Measurements from ENCODE around the gene OLFML1.
"Not testable (repeated sequence)": the region's sequence is repeated elsewhere in the genome, so short reads cannot be mapped to it uniquely, and the experiment has no call there.

Gene OLFML1

GRCh38 chr11:7508087-7508486, 22.8 kb downstream of the OLFML1 start:
- H3K4me3 ChIP-seq (ENCODE audit: low read length): no peak overlapping the region
- DNase-seq (ENCODE audit: low read depth, low spot score): no peak
- no peaks in the 10 kb centered on the region for H3K27me3 ChIP-seq (ENCODE audit: control insufficient read depth, insufficient read depth, low read length)
- WGBS (ENCODE audit: insufficient coverage, insufficient read length): no CpG with 5 or more reads among the region's 3 CpGs
- no peaks in the 10 kb centered on the region for H3K36me3 ChIP-seq (ENCODE audit: control insufficient read depth, insufficient read depth, low read length)
- no peak overlapping the region for H3K27ac ChIP-seq (ENCODE audit: low read length)
- peaks cover 3% of the 10 kb centered on the region for H3K4me1 ChIP-seq (ENCODE audit: control insufficient read depth, insufficient read depth, low read length)
- no peaks in the 10 kb centered on the region for H3K9me3 ChIP-seq (ENCODE audit: control insufficient read depth, insufficient read depth, low read length)

DNA sequence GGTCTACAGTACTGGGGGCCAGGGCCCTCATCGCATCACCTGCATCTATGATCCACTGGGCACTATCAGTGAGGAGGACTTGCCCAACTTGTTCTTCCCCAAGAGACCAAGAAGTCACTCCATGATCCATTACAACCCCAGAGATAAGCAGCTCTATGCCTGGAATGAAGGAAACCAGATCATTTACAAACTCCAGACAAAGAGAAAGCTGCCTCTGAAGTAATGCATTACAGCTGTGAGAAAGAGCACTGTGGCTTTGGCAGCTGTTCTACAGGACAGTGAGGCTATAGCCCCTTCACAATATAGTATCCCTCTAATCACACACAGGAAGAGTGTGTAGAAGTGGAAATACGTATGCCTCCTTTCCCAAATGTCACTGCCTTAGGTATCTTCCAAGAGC, 24.7 kb downstream of the OLFML1 start:
- no peaks in the 10 kb centered on the region for H3K36me3 ChIP-seq (ENCODE audit: control insufficient read depth, insufficient read depth, low read length)
- H3K9me3 ChIP-seq (ENCODE audit: control insufficient read depth, insufficient read depth, low read length): no peaks in the 10 kb centered on the region
- no peak for DNase-seq (ENCODE audit: low read depth, low spot score)
- no peak overlapping the region for H3K27ac ChIP-seq (ENCODE audit: low read length)
- H3K4me1 ChIP-seq (ENCODE audit: control insufficient read depth, insufficient read depth, low read length): peaks cover 3% of the 10 kb centered on the region
- WGBS (ENCODE audit: insufficient coverage, insufficient read length): no CpG with 5 or more reads among the region's 2 CpGs
- peaks cover 3% of the 10 kb centered on the region; the same call in 1 of the 2 replicates for H3K27me3 ChIP-seq (ENCODE audit: control insufficient read depth, insufficient read depth, low read length)
- no peak overlapping the region for H3K4me3 ChIP-seq (ENCODE audit: low read length)

DNA sequence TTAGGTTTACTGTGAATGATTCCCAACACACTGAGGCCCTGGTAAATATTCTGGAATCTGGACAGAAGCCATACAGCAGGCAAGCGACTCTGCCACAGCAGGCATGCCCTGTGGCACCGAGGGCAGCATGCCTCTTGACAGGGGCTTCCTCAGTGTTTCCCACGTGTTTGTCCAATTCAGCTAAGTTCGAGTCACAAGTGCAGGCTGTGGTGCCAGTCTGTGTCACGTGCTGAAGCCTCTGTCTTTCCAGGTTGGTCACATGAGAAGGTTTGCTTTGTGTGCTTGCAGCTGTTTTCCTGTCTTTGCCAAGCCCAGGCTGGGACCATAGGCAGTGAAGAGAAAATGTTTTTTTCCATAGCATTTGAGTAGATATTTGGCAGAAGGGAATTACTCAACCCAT, 26.1 kb downstream of the OLFML1 start:
- WGBS (ENCODE audit: insufficient coverage, insufficient read length): no CpG with 5 or more reads among the region's 5 CpGs
- DNase-seq (ENCODE audit: low read depth, low spot score): no peak

DNA sequence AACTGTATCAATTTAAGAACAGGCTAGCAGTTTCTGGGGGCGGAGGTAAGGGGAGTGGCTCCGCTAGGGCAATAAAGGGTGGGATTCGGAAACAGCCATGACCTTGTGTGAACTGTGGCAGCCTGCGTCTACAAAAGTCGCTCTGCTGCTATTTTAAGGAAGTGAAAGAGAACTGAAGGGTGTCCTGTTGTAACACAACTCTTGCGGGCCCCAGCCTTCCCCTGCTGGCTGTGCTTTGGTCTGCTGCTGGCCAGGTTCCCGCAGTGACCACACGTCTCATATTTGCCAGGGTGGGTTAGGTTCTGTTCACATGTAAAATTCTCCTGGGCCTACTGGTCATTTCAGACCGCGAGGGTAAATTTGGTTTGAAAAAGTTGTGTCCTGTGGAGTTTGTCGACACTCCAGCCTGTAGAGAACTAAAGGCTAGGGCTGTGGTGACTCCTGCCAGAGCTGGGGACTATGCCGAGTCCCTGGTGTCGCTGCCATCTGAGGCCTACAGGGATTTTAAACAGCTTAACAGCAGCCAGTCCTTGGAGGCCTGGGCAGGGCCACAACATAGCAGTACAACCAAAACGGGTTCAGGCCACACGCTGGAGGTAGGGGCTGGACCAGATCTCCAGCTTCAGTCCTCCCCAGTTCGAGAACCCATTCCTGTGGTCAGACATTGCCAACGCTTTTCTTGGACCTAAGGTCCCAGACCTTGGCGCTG, 27.4 kb downstream of the OLFML1 start:
- WGBS (ENCODE audit: insufficient coverage, insufficient read length): no CpG with 5 or more reads among the region's 18 CpGs
- DNase-seq (ENCODE audit: low read depth, low spot score): no peak
- H3K27me3 ChIP-seq (ENCODE audit: control insufficient read depth, insufficient read depth, low read length): peaks cover 5% of the 10 kb centered on the region; the same call in 1 of the 2 replicates
- H3K4me3 ChIP-seq (ENCODE audit: low read length): peak overlapping the region; percentile 86; the same call in 1 of the 2 replicates
- no peaks in the 10 kb centered on the region for H3K36me3 ChIP-seq (ENCODE audit: control insufficient read depth, insufficient read depth, low read length)
- no peak overlapping the region for H3K27ac ChIP-seq (ENCODE audit: low read length)
- H3K4me1 ChIP-seq (ENCODE audit: control insufficient read depth, insufficient read depth, low read length): peaks cover 3% of the 10 kb centered on the region
- H3K9me3 ChIP-seq (ENCODE audit: control insufficient read depth, insufficient read depth, low read length): no peaks in the 10 kb centered on the region

More for the DNA sequence above, 26.1 kb downstream of the OLFML1 start:
- Histone ChIP-seq H3K4me1 (ENCODE audit: control insufficient read depth, insufficient read depth, low read length) (peaks cover 3% of the 10 kb centered on the region), H3K27ac (ENCODE audit: low read length) (no peak overlapping the region), H3K27me3 (ENCODE audit: control insufficient read depth, insufficient read depth, low read length) (peaks cover 5% of the 10 kb centered on the region; the same call in 1 of the 2 replicates), H3K4me3 (ENCODE audit: low read length) (no peak overlapping the region), H3K36me3 (ENCODE audit: control insufficient read depth, insufficient read depth, low read length) (no peaks in the 10 kb centered on the region), H3K9me3 (ENCODE audit: control insufficient read depth, insufficient read depth, low read length) (no peaks in the 10 kb centered on the region)

DNA sequence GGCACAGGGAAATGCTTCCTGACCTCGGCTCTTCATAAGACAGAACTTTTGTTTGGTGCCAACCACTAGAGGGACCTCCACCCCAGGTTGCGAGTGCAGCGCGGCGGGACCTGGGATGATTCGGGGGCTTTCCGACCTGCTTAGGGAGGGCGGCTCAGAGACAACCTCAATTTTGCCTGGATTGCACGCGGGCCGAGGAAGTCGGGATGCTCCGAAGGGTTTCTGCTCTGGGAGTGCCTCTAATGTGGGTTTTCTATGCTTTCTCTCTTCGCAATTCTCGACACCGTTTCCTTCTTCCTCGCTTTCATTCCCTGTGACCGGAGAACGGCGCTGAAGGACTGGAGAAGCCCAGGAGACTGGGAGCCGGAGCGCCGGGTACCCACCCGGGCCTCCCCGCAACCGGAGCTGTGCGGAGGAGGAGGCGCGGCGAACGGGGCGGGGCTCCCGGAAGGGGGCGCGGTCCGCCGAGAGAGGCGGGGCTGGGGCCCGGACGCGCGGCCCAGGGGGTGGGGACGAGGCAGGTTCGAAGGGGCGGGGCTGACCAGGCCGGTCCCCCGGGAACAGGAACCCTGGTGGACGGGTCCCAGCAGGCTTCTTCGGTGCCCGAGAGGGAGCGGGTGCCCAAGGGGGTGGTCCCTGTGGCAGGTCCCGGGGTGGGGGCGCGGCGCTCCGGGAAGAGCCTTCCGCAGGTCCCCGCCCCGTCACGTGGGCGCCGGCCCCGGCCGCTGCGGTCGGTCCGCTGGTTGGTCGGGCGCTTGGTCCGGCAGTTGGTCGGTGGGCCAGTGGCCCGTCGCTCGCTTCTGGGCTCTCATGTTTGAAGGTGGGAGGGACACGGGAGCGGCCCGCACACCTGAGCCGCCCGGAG, 28.2 kb downstream of the OLFML1 start, which contains the start of gene PPFIBP2:
Gene PPFIBP2, plus strand, starts transcription at position 766 of the 865 bp plus-strand sequence. CDS start 35,477 bp downstream, outside the sequence.
- DNase-seq (ENCODE audit: low read depth, low spot score): peak; percentile 60
- WGBS (ENCODE audit: insufficient coverage, insufficient read length): no CpG with 5 or more reads among the region's 79 CpGs
- H3K27me3 ChIP-seq (ENCODE audit: control insufficient read depth, insufficient read depth, low read length): peaks cover 5% of the 10 kb centered on the region; the same call in 1 of the 2 replicates
- peak within 1 kb of the TSS; percentile 86 for H3K4me3 ChIP-seq (ENCODE audit: low read length)
- peaks cover 3% of the 10 kb centered on the region for H3K4me1 ChIP-seq (ENCODE audit: control insufficient read depth, insufficient read depth, low read length)
- H3K36me3 ChIP-seq (ENCODE audit: control insufficient read depth, insufficient read depth, low read length): no peaks in the 10 kb centered on the region
- no peaks in the 10 kb centered on the region for H3K9me3 ChIP-seq (ENCODE audit: control insufficient read depth, insufficient read depth, low read length)
- no peak within 1 kb of the TSS for H3K27ac ChIP-seq (ENCODE audit: low read length)

- Histone ChIP-seq H3K4me3 (ENCODE audit: low read length) (peak overlapping the region; percentile 86; the same call in 1 of the 2 replicates), H3K9me3 (ENCODE audit: control insufficient read depth, insufficient read depth, low read length) (no peaks in the 10 kb centered on the region), H3K27me3 (ENCODE audit: control insufficient read depth, insufficient read depth, low read length) (peaks cover 5% of the 10 kb centered on the region; the same call in 1 of the 2 replicates), H3K36me3 (ENCODE audit: control insufficient read depth, insufficient read depth, low read length) (no peaks in the 10 kb centered on the region), H3K27ac (ENCODE audit: low read length) (no peak overlapping the region), H3K4me1 (ENCODE audit: control insufficient read depth, insufficient read depth, low read length) (peaks cover 3% of the 10 kb centered on the region)
- DNase-seq (ENCODE audit: low read depth, low spot score): no peak
- no CpG with 5 or more reads among the region's 31 CpGs for WGBS (ENCODE audit: insufficient coverage, insufficient read length)
Measured at GRCh38 chr11:7514099-7514591, 28.8 kb downstream of the OLFML1 start.

GRCh38 chr11:7515447-7515886, 30.2 kb downstream of the OLFML1 start:
- H3K9me3 ChIP-seq (ENCODE audit: control insufficient read depth, insufficient read depth, low read length): no peaks in the 10 kb centered on the region
- no peak for DNase-seq (ENCODE audit: low read depth, low spot score)
- H3K36me3 ChIP-seq (ENCODE audit: control insufficient read depth, insufficient read depth, low read length): no peaks in the 10 kb centered on the region
- peaks cover 5% of the 10 kb centered on the region; the same call in 1 of the 2 replicates for H3K27me3 ChIP-seq (ENCODE audit: control insufficient read depth, insufficient read depth, low read length)
- H3K4me3 ChIP-seq (ENCODE audit: low read length): no peak overlapping the region
- peaks cover 3% of the 10 kb centered on the region for H3K4me1 ChIP-seq (ENCODE audit: control insufficient read depth, insufficient read depth, low read length)
- WGBS (ENCODE audit: insufficient coverage, insufficient read length): no CpG with 5 or more reads among the region's 1 CpG
- no peak overlapping the region for H3K27ac ChIP-seq (ENCODE audit: low read length)

DNA sequence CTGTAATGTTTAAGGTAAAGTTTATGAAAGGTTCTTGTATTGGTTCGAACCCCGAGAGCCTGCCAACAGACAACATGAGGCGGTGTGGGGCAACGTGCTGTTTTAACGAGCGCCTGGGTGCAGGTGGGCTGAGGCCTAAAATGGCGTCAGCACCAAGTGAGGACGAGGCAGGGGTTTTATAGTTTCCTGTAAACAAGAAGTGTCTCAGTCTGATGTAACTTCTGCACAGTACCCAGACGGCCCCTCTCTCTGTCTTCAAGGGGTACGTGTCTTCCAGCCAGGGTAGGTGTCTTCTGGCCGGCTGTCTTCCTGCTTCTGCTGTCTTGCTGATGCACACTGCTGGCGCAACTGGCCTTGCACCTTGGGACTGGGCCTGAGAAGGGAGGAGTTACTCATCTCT, 31.2 kb downstream of the OLFML1 start:
- no peak for DNase-seq (ENCODE audit: low read depth, low spot score)
- Histone ChIP-seq H3K9me3 (ENCODE audit: control insufficient read depth, insufficient read depth, low read length) (no peaks in the 10 kb centered on the region), H3K36me3 (ENCODE audit: control insufficient read depth, insufficient read depth, low read length) (no peaks in the 10 kb centered on the region), H3K4me1 (ENCODE audit: control insufficient read depth, insufficient read depth, low read length) (peaks cover 3% of the 10 kb centered on the region), H3K27me3 (ENCODE audit: control insufficient read depth, insufficient read depth, low read length) (peaks cover 5% of the 10 kb centered on the region; the same call in 1 of the 2 replicates), H3K27ac (ENCODE audit: low read length) (no peak overlapping the region), H3K4me3 (ENCODE audit: low read length) (no peak overlapping the region)
- no CpG with 5 or more reads among the region's 12 CpGs for WGBS (ENCODE audit: insufficient coverage, insufficient read length)

GRCh38 chr11:7517743-7518142, 32.4 kb downstream of the OLFML1 start:
- not testable (repeated sequence) for H3K36me3 ChIP-seq (ENCODE audit: control insufficient read depth, insufficient read depth, low read length); DNase-seq (ENCODE audit: low read depth, low spot score); H3K27ac ChIP-seq (ENCODE audit: low read length); H3K4me3 ChIP-seq (ENCODE audit: low read length); H3K9me3 ChIP-seq (ENCODE audit: control insufficient read depth, insufficient read depth, low read length); H3K27me3 ChIP-seq (ENCODE audit: control insufficient read depth, insufficient read depth, low read length); H3K4me1 ChIP-seq (ENCODE audit: control insufficient read depth, insufficient read depth, low read length)
- WGBS (ENCODE audit: insufficient coverage, insufficient read length): no CpG with 5 or more reads among the region's 13 CpGs

Measured in iPS DF 6.9 (cell line).